GM12892 (cell line): ENCODE results near the gene ZC3H7B.

ENCODE experiments used
- DNase-seq: peaks from one replicate; pipeline ENCODE4 v3.0.0; 2011; ENCODE audit not compliant: insufficient read length
- FAIRE-seq: peaks from 2 replicates; lab custom pipeline; 2011; peaks lifted over from hg19 to GRCh38; lab: Jason Lieb, UNC
- POLR2A ChIP-seq: IDR thresholded peaks from 2 replicates; pipeline ENCODE4 v1.6.1; 2011; ENCODE audit warnings: low read depth, low read length, control low read depth
- POLR2AphosphoS5 ChIP-seq: IDR thresholded peaks from 2 replicates; pipeline ENCODE4 v1.6.1; 2011; ENCODE audit warnings: low read depth, low read length, control low read depth
- TAF1 ChIP-seq: IDR thresholded peaks from 2 replicates; pipeline ENCODE4 v1.6.1; 2011; ENCODE audit warnings: low read depth, mild to moderate bottlenecking, control low read depth, low read length, borderline replicate concordance

ZC3H7B gene

GRCh38 chr22:41338614-41339212, 37.4 kb downstream of the ZC3H7B start:
- no peak for DNase-seq
- TF ChIP-seq POLR2AphosphoS5 (no peak), POLR2A (no peak), TAF1 (no peak)
- no peak for FAIRE-seq

DNA sequence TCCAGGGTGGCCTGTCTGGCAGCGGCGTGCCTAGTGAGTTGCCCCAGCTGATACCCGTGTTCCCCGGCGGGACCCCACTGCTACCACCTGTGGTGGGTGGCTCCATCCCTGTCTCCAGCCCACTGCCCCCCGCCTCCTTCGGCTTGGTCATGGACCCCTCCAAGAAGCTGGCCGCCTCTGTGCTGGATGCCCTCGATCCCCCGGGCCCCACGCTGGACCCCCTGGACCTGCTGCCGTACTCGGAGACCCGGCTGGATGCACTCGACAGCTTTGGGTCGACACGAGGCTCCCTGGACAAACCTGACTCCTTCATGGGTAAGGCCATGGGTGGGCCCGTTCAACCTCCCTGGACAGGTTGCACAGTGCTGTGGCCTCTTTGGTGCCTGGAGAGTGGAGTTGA, 38.5 kb downstream of the ZC3H7B start:
- no peak for FAIRE-seq
- no peak for TF ChIP-seq POLR2A
- no peak for TF ChIP-seq TAF1
- TF ChIP-seq POLR2AphosphoS5 = no peak
- no peak for DNase-seq

DNA sequence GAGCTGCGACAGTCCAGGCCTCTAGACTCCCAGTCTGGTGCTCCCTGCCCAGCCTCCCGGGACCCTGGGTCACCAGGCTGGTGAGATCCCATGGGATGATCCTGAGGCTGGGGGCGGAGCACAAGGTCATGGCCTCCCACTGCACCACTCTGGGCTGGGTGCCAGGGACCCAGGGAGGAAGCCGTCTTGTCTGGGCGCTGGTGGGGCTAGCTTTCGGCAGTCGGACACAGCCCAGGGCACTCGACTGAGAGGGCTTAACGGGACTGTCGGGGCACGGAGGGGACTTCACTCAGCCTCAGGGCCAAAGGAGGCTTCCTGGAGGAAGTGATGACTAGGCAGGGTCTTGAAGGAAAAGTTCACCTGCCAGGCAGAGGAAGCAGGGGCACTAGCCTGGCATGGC, 39.0 kb downstream of the ZC3H7B start:
- FAIRE-seq = no peak
- DNase-seq = no peak
- TF ChIP-seq POLR2AphosphoS5 (no peak), TAF1 (no peak), POLR2A (no peak)

- TF ChIP-seq POLR2A = no peak
- TF ChIP-seq TAF1 = no peak
- TF ChIP-seq POLR2AphosphoS5 = no peak
- DNase-seq = no peak
- no peak for FAIRE-seq
Observed at GRCh38 chr22:41341012-41341411, 39.7 kb downstream of the ZC3H7B start.

DNA sequence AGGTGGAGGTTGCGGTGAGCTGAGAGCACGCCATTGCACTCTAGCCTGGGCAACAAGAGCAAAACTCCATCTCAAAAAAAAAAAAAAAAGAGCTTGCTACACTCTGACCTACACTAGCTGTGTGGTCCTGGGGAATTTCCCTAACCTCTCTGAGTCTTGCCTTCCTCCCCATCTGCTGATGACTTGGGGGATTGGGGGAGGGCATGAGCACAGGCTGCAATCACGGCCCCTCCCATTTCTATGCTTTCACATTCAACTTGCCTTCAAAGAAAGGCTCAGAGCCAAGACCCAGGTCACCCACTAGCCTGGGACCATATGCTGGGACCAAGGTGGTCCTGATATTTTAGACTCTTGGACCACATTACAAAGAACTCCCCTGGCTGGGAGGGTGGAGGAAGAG, 40.7 kb downstream of the ZC3H7B start:
- TF ChIP-seq TAF1 = no peak
- TF ChIP-seq POLR2A = no peak
- TF ChIP-seq POLR2AphosphoS5 = no peak
- FAIRE-seq (no peak), DNase-seq (peak; percentile 50)

DNA sequence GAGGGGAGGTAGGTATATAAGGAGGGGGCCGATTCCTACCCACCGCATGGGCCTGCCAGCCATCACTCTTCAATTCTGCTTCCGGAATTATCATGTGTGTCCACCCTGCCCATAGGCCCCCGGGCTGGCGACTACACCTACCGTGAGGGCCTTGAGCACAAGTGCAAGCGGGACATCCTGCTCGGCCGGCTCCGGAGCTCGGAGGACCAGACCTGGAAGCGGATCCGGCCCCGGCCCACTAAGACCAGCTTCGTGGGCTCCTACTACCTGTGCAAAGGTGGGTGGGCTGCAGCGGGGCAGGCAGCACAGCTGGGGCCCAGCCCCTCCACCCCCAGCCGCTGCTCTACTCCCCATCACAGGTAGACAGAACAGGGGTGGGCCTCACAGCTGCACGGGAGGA, 42.0 kb downstream of the ZC3H7B start:
- TF ChIP-seq TAF1 (no peak), POLR2AphosphoS5 (no peak), POLR2A (no peak)
- DNase-seq (no peak), FAIRE-seq (no peak)

GRCh38 chr22:41343717-41344116, 42.4 kb downstream of the ZC3H7B start:
- TF ChIP-seq POLR2AphosphoS5 = no peak
- no peak for TF ChIP-seq TAF1
- TF ChIP-seq POLR2A = no peak
- FAIRE-seq (no peak), DNase-seq (no peak)

DNA sequence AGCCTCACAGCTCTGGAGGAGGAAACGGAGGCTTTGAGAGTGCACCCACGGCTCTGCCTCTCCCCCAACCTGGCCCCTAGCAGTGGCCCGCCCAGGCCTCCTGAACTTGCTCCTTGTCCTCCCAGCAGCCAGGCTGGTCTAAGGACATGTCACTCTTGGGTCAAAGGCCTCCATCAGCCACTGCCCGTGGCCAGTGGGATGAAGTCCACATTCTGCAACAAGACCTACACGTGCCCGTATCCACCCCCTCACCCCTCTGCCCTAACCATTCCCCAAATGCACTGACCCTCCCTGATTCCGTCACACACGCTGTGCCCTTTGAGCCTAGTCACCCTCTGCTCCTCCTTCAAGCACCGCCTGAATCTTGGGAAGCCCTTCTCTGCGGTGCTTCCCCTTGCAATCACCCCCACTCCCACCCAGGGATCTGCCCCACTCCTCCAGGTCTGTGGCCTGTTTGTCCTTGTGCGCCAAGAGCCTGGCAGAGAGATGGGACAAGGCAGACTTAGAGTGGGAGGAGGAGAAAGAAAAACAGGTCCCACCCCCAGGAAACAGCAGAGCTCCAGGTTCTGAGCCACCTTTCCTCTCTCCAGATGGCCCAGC, 43.0 kb downstream of the ZC3H7B start:
- no peak for DNase-seq
- no peak for FAIRE-seq
- TF ChIP-seq POLR2AphosphoS5 (no peak), TAF1 (no peak), POLR2A (no peak)

DNA sequence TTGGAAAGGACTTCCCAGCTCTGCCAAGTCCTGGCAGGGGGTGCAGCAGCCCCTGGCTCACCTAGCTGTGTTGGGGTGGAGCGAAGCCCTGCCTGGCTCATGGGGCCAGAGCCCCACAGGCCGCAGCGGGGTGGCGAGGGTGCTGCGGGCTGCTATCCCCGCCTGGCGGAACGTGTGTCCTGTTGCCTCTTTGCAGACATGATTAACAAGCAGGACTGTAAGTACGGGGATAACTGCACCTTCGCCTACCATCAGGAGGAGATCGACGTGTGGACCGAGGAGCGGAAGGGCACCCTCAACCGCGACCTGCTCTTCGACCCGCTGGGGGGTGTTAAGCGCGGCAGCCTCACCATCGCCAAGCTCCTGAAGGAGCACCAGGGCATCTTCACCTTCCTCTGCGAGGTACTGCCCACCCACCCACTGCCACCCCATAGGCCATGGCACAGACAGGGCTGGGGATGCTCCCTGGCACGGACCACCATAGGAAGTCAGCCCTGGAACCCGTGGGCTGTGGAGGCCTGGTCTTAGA, 44.5 kb downstream of the ZC3H7B start:
- no peak for DNase-seq
- no peak for TF ChIP-seq POLR2AphosphoS5
- no peak for TF ChIP-seq TAF1
- TF ChIP-seq POLR2A = no peak
- FAIRE-seq = no peak

DNA sequence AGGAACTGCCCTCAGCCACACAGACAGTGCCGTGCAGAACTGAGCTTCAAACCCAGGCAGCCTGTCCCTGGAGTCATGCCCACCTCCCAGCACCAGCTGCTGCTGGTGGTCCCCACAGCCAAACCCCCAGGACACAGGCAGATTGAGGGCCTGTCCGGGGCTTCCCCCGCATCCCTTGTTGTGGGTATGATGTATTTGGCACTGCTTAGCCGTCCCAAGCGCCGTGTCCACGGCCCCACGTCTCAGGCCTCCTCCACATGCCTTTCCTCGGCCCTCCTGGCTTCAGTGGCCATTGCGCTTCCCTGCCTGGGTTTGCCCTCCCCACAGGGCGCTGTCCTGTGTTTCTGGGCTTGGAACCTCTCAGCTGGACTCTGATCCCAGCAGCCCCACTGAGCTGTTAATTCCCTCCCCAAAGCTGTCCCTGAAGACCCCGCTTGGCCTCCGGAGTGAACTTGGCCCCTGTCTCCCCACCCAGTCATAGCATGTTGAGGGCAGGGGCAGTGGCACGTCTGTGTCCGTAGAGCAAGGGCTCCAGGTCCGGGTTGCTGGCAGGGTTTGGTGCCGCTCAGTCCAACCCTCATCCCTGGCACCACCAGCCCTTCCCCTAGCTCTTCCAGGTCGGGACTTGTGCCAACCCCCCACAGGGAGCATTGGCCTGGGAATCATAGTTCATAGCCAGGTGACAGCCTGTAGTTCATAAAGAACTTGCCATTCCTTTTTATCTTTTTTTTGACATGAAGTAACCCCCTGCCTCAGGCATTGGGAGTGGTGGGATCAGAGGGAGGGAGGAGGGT, 45.9 kb downstream of the ZC3H7B start:
- TF ChIP-seq POLR2AphosphoS5 = no peak
- TF ChIP-seq POLR2A = no peak
- TF ChIP-seq TAF1 = no peak

GRCh38 chr22:41348964-41349484, 47.7 kb downstream of the ZC3H7B start:
- FAIRE-seq (no peak), DNase-seq (no peak)
- TF ChIP-seq POLR2A (no peak), TAF1 (no peak), POLR2AphosphoS5 (no peak)

More for the DNA sequence above, 45.9 kb downstream of the ZC3H7B start:
- no peak for DNase-seq
- no peak for FAIRE-seq

DNA sequence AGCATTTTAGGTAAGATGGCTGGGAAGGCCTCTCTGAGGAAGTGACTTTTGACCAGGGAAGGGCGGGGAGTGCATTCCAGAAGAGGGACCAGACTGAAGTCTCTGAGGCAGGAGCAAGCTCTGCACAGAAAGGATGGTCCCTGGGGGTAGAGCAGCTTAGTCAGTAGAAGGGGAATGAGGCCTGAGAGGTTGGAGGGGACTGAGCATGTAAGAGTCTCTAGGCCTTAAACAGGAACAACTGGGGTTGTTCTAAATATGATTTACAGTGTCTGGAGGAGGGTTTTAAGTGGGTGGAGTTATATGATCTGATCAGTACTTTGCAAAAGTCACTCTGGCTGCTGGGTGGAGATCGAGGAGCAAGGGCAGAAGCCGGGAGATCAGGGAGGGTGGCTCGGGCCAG, 48.8 kb downstream of the ZC3H7B start:
- FAIRE-seq = no peak
- TF ChIP-seq POLR2A = no peak
- TF ChIP-seq TAF1 = no peak
- no peak for TF ChIP-seq POLR2AphosphoS5
- DNase-seq = no peak
